ENCODE data around the gene PPA2.

PPA2 gene

DNA sequence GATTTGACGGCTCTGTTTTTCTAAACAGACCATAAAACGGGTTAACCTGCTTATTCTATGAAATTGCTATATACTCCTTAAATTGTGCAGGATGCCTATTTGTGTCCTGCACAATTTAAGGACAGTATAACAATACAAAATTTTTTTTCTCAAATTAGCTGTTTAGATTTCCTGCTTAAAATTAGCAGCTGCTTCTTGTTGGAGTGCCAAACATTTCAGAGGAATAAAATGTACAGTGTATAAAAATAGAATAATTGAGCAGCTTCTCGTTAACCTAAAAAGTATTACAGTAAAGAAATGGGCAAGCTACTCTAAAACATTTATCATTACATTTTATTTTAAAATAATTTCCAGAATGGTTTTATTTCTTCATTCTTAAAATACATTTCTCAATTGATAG lies 100.5 kb downstream of the PPA2 start:
- Histone ChIP-seq H3K27me3 (ENCODE audit: control insufficient read depth, insufficient read depth, low read length) (no peaks in the 10 kb centered on the region), H3K36me3 (ENCODE audit: control insufficient read depth, insufficient read depth, low read length) (no peaks in the 10 kb centered on the region), H3K9me3 (ENCODE audit: control insufficient read depth, low read length) (no peaks in the 10 kb centered on the region), H3K4me1 (ENCODE audit: control insufficient read depth, insufficient read depth, low read length) (no peaks in the 10 kb centered on the region), H3K9ac (ENCODE audit: low read length) (no peak overlapping the region), H3K4me3 (ENCODE audit: low read length) (no peak overlapping the region)

DNA sequence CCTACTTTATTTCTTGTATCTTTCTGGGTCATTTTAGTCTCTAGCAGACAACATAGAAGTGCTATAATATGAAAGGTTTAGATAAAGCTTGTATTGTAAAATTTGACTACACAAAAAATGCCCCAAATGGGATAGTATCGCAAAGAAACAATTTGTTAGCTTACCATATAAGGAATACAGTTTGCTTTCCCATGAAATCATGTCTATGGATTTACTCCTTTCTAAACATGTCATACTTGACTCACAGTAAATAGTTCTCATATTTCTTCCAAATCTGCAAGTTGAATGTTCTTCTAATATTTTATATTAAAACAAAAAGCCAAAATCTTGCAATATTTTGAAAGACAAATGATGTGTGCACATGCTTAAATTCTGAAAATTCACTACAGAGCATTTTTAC lies 103.9 kb downstream of the PPA2 start:
- H3K27me3 ChIP-seq (ENCODE audit: control insufficient read depth, insufficient read depth, low read length): no peaks in the 10 kb centered on the region
- H3K9me3 ChIP-seq (ENCODE audit: control insufficient read depth, low read length): no peaks in the 10 kb centered on the region
- no peaks in the 10 kb centered on the region for H3K4me1 ChIP-seq (ENCODE audit: control insufficient read depth, insufficient read depth, low read length)
- H3K4me3 ChIP-seq (ENCODE audit: low read length): no peak overlapping the region
- no peak overlapping the region for H3K9ac ChIP-seq (ENCODE audit: low read length)
- no peaks in the 10 kb centered on the region for H3K36me3 ChIP-seq (ENCODE audit: control insufficient read depth, insufficient read depth, low read length)

DNA sequence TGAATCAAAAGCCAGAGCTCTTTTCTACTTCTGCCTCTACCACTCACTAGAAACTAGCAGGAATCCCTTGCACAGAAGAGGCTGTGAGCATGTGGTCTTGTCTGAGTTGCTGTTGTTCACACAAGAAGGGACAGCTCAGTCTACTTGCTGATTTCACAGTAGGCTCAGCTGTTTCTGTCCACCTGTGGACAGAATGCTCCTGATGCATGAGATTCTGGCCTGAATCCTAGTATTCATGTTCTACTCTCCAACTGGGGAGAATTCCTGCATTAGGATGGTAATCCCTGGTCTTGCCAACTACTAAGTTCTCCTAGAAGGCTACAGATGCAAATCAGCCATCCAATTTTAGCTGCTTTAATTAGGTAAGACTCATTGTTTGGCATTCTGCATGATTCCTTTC lies 112.8 kb downstream of the PPA2 start:
- Histone ChIP-seq H3K9ac (ENCODE audit: low read length) (no peak overlapping the region), H3K9me3 (ENCODE audit: control insufficient read depth, low read length) (no peaks in the 10 kb centered on the region), H3K27me3 (ENCODE audit: control insufficient read depth, insufficient read depth, low read length) (no peaks in the 10 kb centered on the region), H3K4me1 (ENCODE audit: control insufficient read depth, insufficient read depth, low read length) (no peaks in the 10 kb centered on the region), H3K4me3 (ENCODE audit: low read length) (no peak overlapping the region), H3K36me3 (ENCODE audit: control insufficient read depth, insufficient read depth, low read length) (no peaks in the 10 kb centered on the region)

DNA sequence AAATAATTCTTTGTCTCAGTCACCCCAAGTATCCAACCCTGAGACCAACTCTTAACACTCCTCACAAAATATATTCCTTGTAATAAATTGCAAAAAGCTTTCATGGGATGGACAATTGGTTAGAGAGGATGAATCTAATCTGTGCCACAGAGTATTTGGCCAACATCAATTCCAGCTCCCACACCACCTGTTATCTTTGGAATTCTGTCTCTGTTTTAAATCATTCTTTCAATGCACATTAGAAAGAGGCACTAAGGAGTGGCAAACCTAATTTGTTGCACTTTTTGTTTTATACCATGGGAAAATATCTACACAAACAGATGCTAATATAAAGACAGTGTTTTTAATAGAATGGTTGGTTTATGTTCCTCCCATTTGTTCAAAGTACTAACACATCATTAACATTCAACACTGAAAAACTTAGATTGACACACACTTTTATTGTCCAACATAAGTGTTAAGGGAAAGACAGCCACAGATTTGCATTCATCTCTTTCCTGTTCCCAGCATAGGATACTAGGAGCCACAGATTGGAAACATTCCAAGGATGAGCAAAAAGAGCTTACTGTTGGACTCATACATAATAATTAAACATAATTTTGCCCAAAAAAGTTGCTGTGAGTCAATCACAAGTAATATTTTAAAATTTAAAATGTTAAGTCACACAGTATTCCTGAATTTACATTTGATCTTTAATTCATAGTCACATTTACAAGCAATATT lies 116.4 kb downstream of the PPA2 start:
- Histone ChIP-seq H3K4me3 (ENCODE audit: low read length) (no peak overlapping the region), H3K27me3 (ENCODE audit: control insufficient read depth, insufficient read depth, low read length) (no peaks in the 10 kb centered on the region), H3K9ac (ENCODE audit: low read length) (no peak overlapping the region), H3K4me1 (ENCODE audit: control insufficient read depth, insufficient read depth, low read length) (no peaks in the 10 kb centered on the region), H3K9me3 (ENCODE audit: control insufficient read depth, low read length) (no peaks in the 10 kb centered on the region), H3K36me3 (ENCODE audit: control insufficient read depth, insufficient read depth, low read length) (no peaks in the 10 kb centered on the region)

DNA sequence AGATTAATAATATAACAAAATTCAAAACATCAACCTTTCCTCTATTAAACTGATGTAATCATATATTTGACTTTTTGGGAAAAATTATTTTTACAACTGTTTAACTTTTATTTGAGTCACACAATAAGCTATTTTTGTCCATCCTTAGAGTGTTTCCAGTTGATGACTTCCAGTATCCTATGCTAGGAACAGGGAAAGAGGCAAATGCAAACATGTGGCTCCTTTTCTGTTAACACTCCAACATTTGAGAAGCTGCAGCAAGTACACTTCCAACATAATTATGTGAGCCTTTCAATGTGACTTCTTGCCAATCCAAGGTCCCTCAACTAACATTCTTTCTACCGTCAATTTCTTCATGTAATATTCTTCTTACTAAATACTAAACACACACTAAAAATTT lies 117.7 kb downstream of the PPA2 start:
- H3K4me3 ChIP-seq (ENCODE audit: low read length): no peak overlapping the region
- no peaks in the 10 kb centered on the region for H3K4me1 ChIP-seq (ENCODE audit: control insufficient read depth, insufficient read depth, low read length)
- H3K27me3 ChIP-seq (ENCODE audit: control insufficient read depth, insufficient read depth, low read length): no peaks in the 10 kb centered on the region
- H3K9me3 ChIP-seq (ENCODE audit: control insufficient read depth, low read length): no peaks in the 10 kb centered on the region
- no peak overlapping the region for H3K9ac ChIP-seq (ENCODE audit: low read length)
- no peaks in the 10 kb centered on the region for H3K36me3 ChIP-seq (ENCODE audit: control insufficient read depth, insufficient read depth, low read length)

DNA sequence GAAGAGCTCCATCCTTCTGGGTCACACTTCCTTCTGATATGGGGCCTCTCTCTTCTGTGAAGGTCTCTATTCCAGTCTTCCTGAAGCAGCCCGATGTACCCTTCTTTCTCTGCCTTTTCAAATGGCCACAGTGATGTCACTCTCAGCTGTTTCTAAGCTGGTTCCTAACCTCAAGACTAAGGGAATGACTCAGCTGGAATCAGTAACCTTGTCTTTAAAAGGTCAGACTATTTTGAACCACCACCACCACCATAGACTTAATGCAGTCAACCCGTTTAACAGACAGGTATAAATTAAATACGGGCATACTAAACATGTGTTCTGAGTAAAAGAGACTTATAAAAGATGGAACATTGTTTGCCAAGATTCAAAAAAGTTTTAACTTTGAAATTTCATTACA lies 121.0 kb downstream of the PPA2 start:
- H3K9me3 ChIP-seq (ENCODE audit: control insufficient read depth, low read length): no peaks in the 10 kb centered on the region
- no peaks in the 10 kb centered on the region for H3K27me3 ChIP-seq (ENCODE audit: control insufficient read depth, insufficient read depth, low read length)
- no peaks in the 10 kb centered on the region for H3K4me1 ChIP-seq (ENCODE audit: control insufficient read depth, insufficient read depth, low read length)
- no peaks in the 10 kb centered on the region for H3K36me3 ChIP-seq (ENCODE audit: control insufficient read depth, insufficient read depth, low read length)
- no peak overlapping the region for H3K9ac ChIP-seq (ENCODE audit: low read length)
- no peak overlapping the region for H3K4me3 ChIP-seq (ENCODE audit: low read length)

DNA sequence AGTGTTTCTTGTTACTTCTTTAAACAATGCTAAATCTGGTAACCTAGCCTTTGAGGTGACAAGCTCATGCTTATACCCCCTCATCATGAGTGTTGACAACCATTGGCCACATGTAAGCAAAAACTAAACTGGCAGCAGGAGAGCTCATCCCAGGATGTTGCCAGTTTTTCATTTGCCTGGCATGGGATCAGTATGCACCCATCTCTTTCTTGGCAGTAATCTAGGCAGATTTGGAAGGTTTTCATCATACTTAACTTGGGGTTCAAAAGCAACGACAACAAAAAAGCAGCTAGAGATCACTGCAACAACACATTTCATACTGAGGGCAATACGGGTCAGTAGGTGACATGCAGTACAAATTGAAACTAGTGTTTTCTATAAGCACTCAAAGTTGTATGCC lies 122.0 kb downstream of the PPA2 start:
- Histone ChIP-seq H3K4me3 (ENCODE audit: low read length) (no peak overlapping the region), H3K9ac (ENCODE audit: low read length) (no peak overlapping the region), H3K4me1 (ENCODE audit: control insufficient read depth, insufficient read depth, low read length) (no peaks in the 10 kb centered on the region), H3K36me3 (ENCODE audit: control insufficient read depth, insufficient read depth, low read length) (no peaks in the 10 kb centered on the region), H3K9me3 (ENCODE audit: control insufficient read depth, low read length) (no peaks in the 10 kb centered on the region), H3K27me3 (ENCODE audit: control insufficient read depth, insufficient read depth, low read length) (no peaks in the 10 kb centered on the region)

DNA sequence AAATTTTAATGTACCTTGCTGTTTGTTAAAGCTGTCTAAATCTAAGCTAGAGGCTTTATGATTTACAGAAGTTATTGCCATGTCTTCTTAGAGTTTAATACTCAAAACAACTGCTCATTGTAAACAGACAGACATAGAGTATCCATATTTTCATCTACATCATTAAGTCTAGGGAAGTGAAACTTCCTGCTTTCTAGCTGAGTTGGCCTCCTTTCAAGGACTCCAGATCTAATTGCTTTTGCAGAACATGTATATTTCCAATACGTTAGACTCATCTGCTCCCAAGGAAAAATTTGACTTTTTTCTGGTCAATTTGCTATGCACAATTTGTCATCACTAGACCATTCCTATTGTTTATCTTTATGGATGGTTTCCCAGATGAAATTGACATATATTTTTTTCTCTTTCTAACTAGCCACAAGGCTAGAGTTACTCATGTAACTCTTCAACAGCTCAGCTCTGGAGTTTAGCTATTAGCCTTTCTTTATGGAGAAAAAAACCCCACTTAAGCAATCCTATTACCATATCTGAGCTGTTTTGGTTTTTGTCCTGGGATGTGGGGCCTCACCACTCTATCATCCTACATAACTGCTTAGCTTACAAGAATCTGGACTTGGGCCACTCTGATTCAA lies 122.9 kb downstream of the PPA2 start:
- Histone ChIP-seq H3K9me3 (ENCODE audit: control insufficient read depth, low read length) (no peaks in the 10 kb centered on the region), H3K9ac (ENCODE audit: low read length) (no peak overlapping the region), H3K36me3 (ENCODE audit: control insufficient read depth, insufficient read depth, low read length) (no peaks in the 10 kb centered on the region), H3K4me3 (ENCODE audit: low read length) (no peak overlapping the region), H3K27me3 (ENCODE audit: control insufficient read depth, insufficient read depth, low read length) (no peaks in the 10 kb centered on the region), H3K4me1 (ENCODE audit: control insufficient read depth, insufficient read depth, low read length) (no peaks in the 10 kb centered on the region)

DNA sequence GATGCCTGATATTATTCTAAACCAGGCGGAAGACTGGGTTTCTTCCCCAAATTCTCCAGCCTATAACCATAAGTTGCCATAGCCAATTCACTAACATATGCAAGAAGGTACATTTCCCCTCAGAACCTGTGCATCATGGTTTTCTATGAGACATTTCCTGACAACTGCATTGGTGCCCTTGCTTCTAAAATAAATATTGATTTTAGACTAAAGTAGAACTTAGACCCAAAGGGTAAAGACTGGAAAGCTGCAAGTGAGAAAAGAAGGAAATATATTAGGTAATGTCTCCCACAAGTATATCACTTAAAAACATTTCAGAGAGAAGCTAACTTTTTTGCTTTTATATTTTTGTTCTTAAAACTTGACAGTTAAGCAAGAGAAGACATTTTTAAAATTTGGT lies 125.1 kb downstream of the PPA2 start:
- H3K9me3 ChIP-seq (ENCODE audit: control insufficient read depth, low read length): no peaks in the 10 kb centered on the region
- no peaks in the 10 kb centered on the region for H3K4me1 ChIP-seq (ENCODE audit: control insufficient read depth, insufficient read depth, low read length)
- H3K4me3 ChIP-seq (ENCODE audit: low read length): no peak overlapping the region
- H3K27me3 ChIP-seq (ENCODE audit: control insufficient read depth, insufficient read depth, low read length): no peaks in the 10 kb centered on the region
- H3K36me3 ChIP-seq (ENCODE audit: control insufficient read depth, insufficient read depth, low read length): no peaks in the 10 kb centered on the region
- H3K9ac ChIP-seq (ENCODE audit: low read length): no peak overlapping the region

DNA sequence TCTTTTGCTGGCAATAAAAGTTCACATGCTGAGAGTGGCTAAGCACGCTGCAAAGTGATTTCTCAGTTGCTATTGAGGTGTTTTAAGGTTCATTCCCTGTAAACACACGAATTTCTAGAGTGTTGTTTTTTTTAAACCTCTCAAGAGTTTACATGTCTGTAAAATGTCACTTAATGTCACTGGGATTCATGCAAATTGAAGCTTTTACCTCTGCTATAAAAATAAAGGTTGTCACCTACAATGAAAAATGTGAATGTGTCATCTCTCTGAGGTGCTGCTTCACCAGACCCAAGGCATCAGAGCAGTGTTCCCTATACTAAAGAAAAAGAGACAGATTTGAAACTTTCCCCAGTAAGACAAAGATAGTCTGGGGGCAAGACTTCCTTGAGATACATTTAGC lies 127.0 kb downstream of the PPA2 start:
- Histone ChIP-seq H3K4me3 (ENCODE audit: low read length) (no peak overlapping the region), H3K4me1 (ENCODE audit: control insufficient read depth, insufficient read depth, low read length) (no peaks in the 10 kb centered on the region), H3K27me3 (ENCODE audit: control insufficient read depth, insufficient read depth, low read length) (no peaks in the 10 kb centered on the region), H3K36me3 (ENCODE audit: control insufficient read depth, insufficient read depth, low read length) (no peaks in the 10 kb centered on the region), H3K9me3 (ENCODE audit: control insufficient read depth, low read length) (no peaks in the 10 kb centered on the region), H3K9ac (ENCODE audit: low read length) (no peak overlapping the region)

DNA sequence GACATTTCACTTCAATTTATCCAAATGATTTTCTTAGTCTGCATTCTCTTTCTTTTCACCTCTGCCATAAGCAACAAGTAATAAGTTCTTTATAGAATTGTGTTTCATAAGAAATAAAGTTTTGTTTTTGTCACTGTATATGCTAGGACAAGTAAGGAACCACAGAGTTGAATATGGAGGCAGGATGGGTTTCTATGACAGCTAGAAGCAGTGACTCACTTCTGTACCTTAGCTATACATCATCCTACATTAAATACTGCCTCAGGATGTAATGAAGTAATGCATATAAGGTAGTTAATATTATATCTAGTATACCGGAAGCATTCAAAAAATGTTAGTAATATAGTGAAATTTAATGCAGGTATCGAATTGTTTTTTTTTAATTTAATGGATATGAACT lies 128.0 kb downstream of the PPA2 start:
- H3K9me3 ChIP-seq (ENCODE audit: control insufficient read depth, low read length): no peaks in the 10 kb centered on the region
- H3K4me1 ChIP-seq (ENCODE audit: control insufficient read depth, insufficient read depth, low read length): no peaks in the 10 kb centered on the region
- H3K4me3 ChIP-seq (ENCODE audit: low read length): no peak overlapping the region
- no peaks in the 10 kb centered on the region for H3K27me3 ChIP-seq (ENCODE audit: control insufficient read depth, insufficient read depth, low read length)
- H3K36me3 ChIP-seq (ENCODE audit: control insufficient read depth, insufficient read depth, low read length): no peaks in the 10 kb centered on the region
- no peak overlapping the region for H3K9ac ChIP-seq (ENCODE audit: low read length)

DNA sequence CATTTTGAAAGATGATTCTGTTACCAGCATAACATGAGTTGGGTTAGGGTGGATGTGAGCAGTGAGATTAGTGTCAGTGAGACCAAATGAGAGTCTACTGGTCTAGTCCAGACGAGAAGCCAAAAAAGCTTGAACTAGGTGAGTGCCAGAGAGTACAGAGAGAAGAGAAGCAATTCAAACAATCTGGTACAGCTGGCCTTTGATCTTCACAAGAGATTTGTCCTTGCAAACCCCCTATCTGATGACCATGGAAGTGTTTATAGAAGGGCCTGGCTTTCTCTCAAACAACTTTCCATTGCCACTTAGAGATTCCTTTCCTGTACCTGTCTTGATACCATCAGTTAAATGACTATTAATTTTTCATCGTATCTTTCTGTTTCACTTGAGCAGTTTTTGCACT lies 128.5 kb downstream of the PPA2 start:
- Histone ChIP-seq H3K36me3 (ENCODE audit: control insufficient read depth, insufficient read depth, low read length) (no peaks in the 10 kb centered on the region), H3K4me3 (ENCODE audit: low read length) (no peak overlapping the region), H3K27me3 (ENCODE audit: control insufficient read depth, insufficient read depth, low read length) (no peaks in the 10 kb centered on the region), H3K9me3 (ENCODE audit: control insufficient read depth, low read length) (no peaks in the 10 kb centered on the region), H3K9ac (ENCODE audit: low read length) (no peak overlapping the region), H3K4me1 (ENCODE audit: control insufficient read depth, insufficient read depth, low read length) (no peaks in the 10 kb centered on the region)

DNA sequence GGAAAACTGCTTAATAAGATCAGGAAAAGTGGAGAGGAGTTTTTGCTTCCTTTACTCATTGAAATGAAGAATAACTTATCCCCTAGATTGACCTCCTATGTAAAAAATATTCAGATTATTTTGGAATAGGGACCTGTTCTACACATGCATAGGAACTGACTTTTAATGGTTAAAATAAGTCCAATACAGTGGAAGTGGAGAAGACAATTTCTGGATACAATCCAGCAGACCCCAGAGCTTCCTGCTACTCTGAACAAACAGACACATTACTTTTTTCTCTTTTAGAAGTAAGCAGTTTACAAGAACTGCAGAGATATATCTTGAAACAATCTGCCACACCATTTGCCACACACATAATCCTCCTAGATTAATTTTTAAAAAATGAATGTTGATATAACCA lies 129.7 kb downstream of the PPA2 start:
- H3K4me1 ChIP-seq (ENCODE audit: control insufficient read depth, insufficient read depth, low read length): no peaks in the 10 kb centered on the region
- H3K4me3 ChIP-seq (ENCODE audit: low read length): no peak overlapping the region
- H3K27me3 ChIP-seq (ENCODE audit: control insufficient read depth, insufficient read depth, low read length): no peaks in the 10 kb centered on the region
- no peaks in the 10 kb centered on the region for H3K9me3 ChIP-seq (ENCODE audit: control insufficient read depth, low read length)
- H3K9ac ChIP-seq (ENCODE audit: low read length): no peak overlapping the region
- no peaks in the 10 kb centered on the region for H3K36me3 ChIP-seq (ENCODE audit: control insufficient read depth, insufficient read depth, low read length)
